GM19452 (cell line): ENCODE data around the gene CBX4.

Experiments used
- ATAC-seq: cut with Tn5 transposase; IDR thresholded peaks from one replicate; pipeline ENCODE4 v1.9.1; 2021; ENCODE audit not compliant: unreplicated experiment

The CBX4 gene

GRCh38 chr17:79790805-79791734, 48.2 kb downstream of the CBX4 start:
- ATAC-seq, result no peak

GRCh38 chr17:79789943-79790804, 49.1 kb downstream of the CBX4 start:
- no peak for ATAC-seq

- no peak for ATAC-seq
Observed at GRCh38 chr17:79788989-79789942, 50.0 kb downstream of the CBX4 start.

GRCh38 chr17:79788455-79788854, 50.8 kb downstream of the CBX4 start:
- no peak for ATAC-seq

- no peak for ATAC-seq
Observed at GRCh38 chr17:79786930-79787643, 52.2 kb downstream of the CBX4 start.

GRCh38 chr17:79785900-79786810, 53.1 kb downstream of the CBX4 start:
- ATAC-seq, result no peak

- ATAC-seq, result no peak
Observed at GRCh38 chr17:79785017-79785899, 54.0 kb downstream of the CBX4 start.

- ATAC-seq, result no peak
Observed at GRCh38 chr17:79784353-79785016, 54.8 kb downstream of the CBX4 start.

- ATAC-seq, result no peak
Observed at GRCh38 chr17:79783891-79784290, 55.3 kb downstream of the CBX4 start.
